ENCODE measurements around the gene OPCML.

GRCh38 chr11:133573081-133573480 is 40.8 kb upstream of the OPCML start:
- no peak for TF ChIP-seq EZH2 (IDR thresholded peaks at IDR 0.05; ENCODE audit: borderline replicate concordance, low read length)
- TF ChIP-seq, protein P1, sequence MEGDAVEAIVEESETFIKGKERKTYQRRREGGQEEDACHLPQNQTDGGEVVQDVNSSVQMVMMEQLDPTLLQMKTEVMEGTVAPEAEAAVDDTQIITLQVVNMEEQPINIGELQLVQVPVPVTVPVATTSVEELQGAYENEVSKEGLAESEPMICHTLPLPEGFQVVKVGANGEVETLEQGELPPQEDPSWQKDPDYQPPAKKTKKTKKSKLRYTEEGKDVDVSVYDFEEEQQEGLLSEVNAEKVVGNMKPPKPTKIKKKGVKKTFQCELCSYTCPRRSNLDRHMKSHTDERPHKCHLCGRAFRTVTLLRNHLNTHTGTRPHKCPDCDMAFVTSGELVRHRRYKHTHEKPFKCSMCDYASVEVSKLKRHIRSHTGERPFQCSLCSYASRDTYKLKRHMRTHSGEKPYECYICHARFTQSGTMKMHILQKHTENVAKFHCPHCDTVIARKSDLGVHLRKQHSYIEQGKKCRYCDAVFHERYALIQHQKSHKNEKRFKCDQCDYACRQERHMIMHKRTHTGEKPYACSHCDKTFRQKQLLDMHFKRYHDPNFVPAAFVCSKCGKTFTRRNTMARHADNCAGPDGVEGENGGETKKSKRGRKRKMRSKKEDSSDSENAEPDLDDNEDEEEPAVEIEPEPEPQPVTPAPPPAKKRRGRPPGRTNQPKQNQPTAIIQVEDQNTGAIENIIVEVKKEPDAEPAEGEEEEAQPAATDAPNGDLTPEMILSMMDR (IDR thresholded peaks at IDR 0.05; ENCODE audit: low read length): no peak

Data from OCI-LY1 (cell line).